ENCODE measurements around the gene AGBL1.
"Not testable (repeated sequence)": the region's sequence is repeated elsewhere in the genome, so short reads cannot be mapped to it uniquely, and the experiment has no call there.

AGBL1 gene

GRCh38 chr15:86399041-86399954 lies 319.6 kb downstream of the AGBL1 start:
- DNase-seq (ENCODE audit: low read depth) = no peak

GRCh38 chr15:86403221-86403620 lies 323.6 kb downstream of the AGBL1 start:
- no peak for DNase-seq (ENCODE audit: low read depth)

- DNase-seq (ENCODE audit: low read depth) = no peak
Observed at GRCh38 chr15:86403914-86404583, 324.4 kb downstream of the AGBL1 start.

- no peak for DNase-seq (ENCODE audit: low read depth)
Observed at GRCh38 chr15:86408261-86408660, 328.6 kb downstream of the AGBL1 start.

GRCh38 chr15:86411916-86412315 lies 332.2 kb downstream of the AGBL1 start:
- DNase-seq (ENCODE audit: low read depth) = no peak

- DNase-seq (ENCODE audit: low read depth) = no peak
Observed at GRCh38 chr15:86413191-86413590, 333.5 kb downstream of the AGBL1 start.

- DNase-seq (ENCODE audit: low read depth) = no peak
Observed at GRCh38 chr15:86425746-86426145, 346.1 kb downstream of the AGBL1 start.

GRCh38 chr15:86432861-86433260 lies 353.2 kb downstream of the AGBL1 start:
- DNase-seq (ENCODE audit: low read depth) = no peak

- no peak for DNase-seq (ENCODE audit: low read depth)
Observed at GRCh38 chr15:86433983-86434382, 354.3 kb downstream of the AGBL1 start.

- DNase-seq (ENCODE audit: low read depth) = no peak
Observed at GRCh38 chr15:86439614-86440013, 359.9 kb downstream of the AGBL1 start.

- no peak for DNase-seq (ENCODE audit: low read depth)
Observed at GRCh38 chr15:86444527-86444926, 364.9 kb downstream of the AGBL1 start.

- no peak for DNase-seq (ENCODE audit: low read depth)
Observed at GRCh38 chr15:86445579-86446252, 366.0 kb downstream of the AGBL1 start.

GRCh38 chr15:86446253-86446640 lies 366.6 kb downstream of the AGBL1 start:
- no peak for DNase-seq (ENCODE audit: low read depth)

GRCh38 chr15:86465470-86466039 lies 385.9 kb downstream of the AGBL1 start:
- not testable (repeated sequence) for DNase-seq (ENCODE audit: low read depth)

GRCh38 chr15:86481720-86482119 lies 402.0 kb downstream of the AGBL1 start:
- DNase-seq (ENCODE audit: low read depth) = no peak

GRCh38 chr15:86483936-86484335 lies 404.3 kb downstream of the AGBL1 start:
- no peak for DNase-seq (ENCODE audit: low read depth)

GRCh38 chr15:86488046-86488445 lies 408.4 kb downstream of the AGBL1 start:
- no peak for DNase-seq (ENCODE audit: low read depth)

GRCh38 chr15:86489981-86490380 lies 410.3 kb downstream of the AGBL1 start:
- no peak for DNase-seq (ENCODE audit: low read depth)

- DNase-seq (ENCODE audit: low read depth) = no peak
Observed at GRCh38 chr15:86491118-86491517, 411.4 kb downstream of the AGBL1 start.

- no peak for DNase-seq (ENCODE audit: low read depth)
Observed at GRCh38 chr15:86493884-86494283, 414.2 kb downstream of the AGBL1 start.

GRCh38 chr15:86494475-86494874 lies 414.8 kb downstream of the AGBL1 start:
- DNase-seq (ENCODE audit: low read depth) = no peak

GRCh38 chr15:86502301-86502700 lies 422.6 kb downstream of the AGBL1 start:
- DNase-seq (ENCODE audit: low read depth) = no peak

All from fibroblast of the conjunctiva (primary cell).